ENCODE data around the gene WDR7. TPM values are rescaled to one million over a fixed set of nuclear protein-coding genes. Genes with fewer than 3 reads are reported as not detected.

WDR7 gene
- total RNA-seq, 6 experiments from 2014 or later, result 10.4 to 18.8 (median 15.3) TPM

DNA sequence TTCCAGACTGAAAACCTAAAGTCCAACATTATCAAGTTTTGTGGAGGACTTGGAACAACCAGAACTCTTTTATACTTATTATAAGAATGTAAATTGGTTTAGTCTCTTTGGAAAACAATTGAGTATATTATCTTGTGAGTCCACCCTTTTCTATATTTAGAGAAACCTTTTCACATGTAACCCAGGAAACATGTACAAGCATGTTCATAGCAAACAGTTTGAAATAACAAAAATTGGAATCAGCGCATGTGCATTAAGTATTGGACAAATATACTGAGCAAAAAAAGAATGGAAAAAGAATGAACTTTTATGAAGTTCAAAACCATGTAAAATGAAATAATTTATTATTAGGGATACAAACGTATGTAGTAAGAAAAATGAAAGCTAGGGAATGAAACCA is 246.0 kb downstream of the WDR7 start:
- 49% methylated on average over 2 of the region's 2 CpGs for WGBS (ENCODE audit: insufficient coverage, low coverage, low lambda C conversion rate, missing lambda C conversion rate)
- Histone ChIP-seq H3K36me3 (no peaks in the 10 kb centered on the region), H3K27me3 (no peaks in the 10 kb centered on the region), H3K9me3 (no peaks in the 10 kb centered on the region), H3K27ac (no peak overlapping the region), H3K4me3 (no peak overlapping the region), H3K4me1 (peaks cover 0 to 4% (median 0%) of the 10 kb centered on the region in 4 donors)
- DNase-seq (no peak), ATAC-seq (no peak)
- TF ChIP-seq, protein P1, sequence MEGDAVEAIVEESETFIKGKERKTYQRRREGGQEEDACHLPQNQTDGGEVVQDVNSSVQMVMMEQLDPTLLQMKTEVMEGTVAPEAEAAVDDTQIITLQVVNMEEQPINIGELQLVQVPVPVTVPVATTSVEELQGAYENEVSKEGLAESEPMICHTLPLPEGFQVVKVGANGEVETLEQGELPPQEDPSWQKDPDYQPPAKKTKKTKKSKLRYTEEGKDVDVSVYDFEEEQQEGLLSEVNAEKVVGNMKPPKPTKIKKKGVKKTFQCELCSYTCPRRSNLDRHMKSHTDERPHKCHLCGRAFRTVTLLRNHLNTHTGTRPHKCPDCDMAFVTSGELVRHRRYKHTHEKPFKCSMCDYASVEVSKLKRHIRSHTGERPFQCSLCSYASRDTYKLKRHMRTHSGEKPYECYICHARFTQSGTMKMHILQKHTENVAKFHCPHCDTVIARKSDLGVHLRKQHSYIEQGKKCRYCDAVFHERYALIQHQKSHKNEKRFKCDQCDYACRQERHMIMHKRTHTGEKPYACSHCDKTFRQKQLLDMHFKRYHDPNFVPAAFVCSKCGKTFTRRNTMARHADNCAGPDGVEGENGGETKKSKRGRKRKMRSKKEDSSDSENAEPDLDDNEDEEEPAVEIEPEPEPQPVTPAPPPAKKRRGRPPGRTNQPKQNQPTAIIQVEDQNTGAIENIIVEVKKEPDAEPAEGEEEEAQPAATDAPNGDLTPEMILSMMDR (IDR thresholded peaks at IDR 0.05), result no peak
- TF ChIP-seq POLR2A (IDR thresholded peaks at IDR 0.05), result no peak
- intact Hi-C loops (cut with DNase I), result no loop called here

DNA sequence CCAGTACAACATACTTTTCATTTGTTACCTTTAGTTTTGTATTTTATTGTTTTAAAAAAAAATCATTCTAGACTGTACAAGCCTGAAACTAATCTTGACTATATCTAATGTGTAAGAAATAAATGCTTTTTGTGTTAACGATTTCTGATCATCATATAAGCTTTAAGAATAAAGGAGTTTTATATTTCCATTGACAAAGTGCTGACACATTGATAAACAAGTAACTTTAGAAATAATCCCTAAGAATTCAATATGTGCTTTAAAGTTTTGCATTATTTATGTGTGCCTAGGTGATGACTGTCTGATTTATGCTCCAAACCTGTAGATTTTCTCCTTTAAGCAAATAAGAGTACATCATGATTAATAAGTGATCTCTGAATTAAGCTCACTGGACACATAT is 248.5 kb downstream of the WDR7 start:
- no peak for DNase-seq
- H3K27ac ChIP-seq, result no peak overlapping the region
- no peak for ATAC-seq
- no peaks in the 10 kb centered on the region for H3K36me3 ChIP-seq
- no peak for TF ChIP-seq POLR2A (IDR thresholded peaks at IDR 0.05)
- TF ChIP-seq, protein P1 (IDR thresholded peaks at IDR 0.05), result no peak
- intact Hi-C loops (cut with DNase I), result no loop called here
- H3K9me3 ChIP-seq, result no peaks in the 10 kb centered on the region
- peaks cover 0 to 4% (median 0%) of the 10 kb centered on the region in 4 donors for H3K4me1 ChIP-seq
- H3K4me3 ChIP-seq, result no peak overlapping the region
- H3K27me3 ChIP-seq, result no peaks in the 10 kb centered on the region
- WGBS (ENCODE audit: insufficient coverage, low coverage, low lambda C conversion rate, missing lambda C conversion rate), result 94% methylated on average over 1 of the region's 1 CpG

DNA sequence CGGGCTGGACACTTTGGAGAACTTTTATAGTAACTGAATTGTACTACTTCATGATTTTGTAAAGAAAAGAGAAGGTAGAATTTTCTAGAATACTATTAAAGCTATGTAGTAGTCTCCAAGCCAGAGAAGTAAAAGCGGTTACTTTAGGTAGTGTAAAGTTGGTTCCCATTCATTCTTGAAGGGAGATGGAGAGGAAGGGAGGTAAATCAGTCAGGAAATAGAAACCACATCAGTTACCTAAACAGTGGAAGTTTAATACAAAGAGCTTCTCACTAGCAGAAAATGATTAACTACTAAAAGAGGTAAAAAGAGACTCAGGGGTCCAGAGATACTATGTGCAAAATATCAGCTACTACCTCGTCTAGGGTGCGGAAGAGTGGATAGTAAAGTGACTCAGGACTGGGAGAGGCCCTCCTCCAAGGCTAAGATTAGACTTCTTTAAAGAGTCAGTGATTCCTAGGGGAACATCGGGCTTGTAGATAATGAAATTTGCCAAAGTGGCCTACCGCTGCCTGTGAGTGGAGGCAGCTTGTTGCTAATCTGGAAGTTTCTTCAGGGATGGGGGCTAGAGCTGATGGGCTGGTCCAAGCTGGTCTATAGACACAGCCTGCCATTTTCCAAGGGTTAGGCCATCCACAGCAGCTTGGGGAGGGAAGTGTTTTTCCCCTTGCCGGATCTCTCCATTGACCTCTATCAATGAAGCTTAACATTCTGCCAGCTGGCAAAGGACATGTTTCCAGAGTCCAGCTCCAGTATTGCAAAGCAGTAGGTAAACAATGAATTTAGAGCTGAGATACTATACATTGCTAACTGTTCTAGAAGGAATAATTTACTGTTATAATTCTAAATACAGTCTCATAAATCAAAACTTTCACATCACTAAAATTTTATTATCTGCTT is 249.3 kb downstream of the WDR7 start:
- ATAC-seq, result peak; percentile 92 to 99 (median 98)
- WGBS (ENCODE audit: insufficient coverage, low coverage, low lambda C conversion rate, missing lambda C conversion rate), result 96% methylated on average over 4 of the region's 7 CpGs
- Histone ChIP-seq H3K9me3 (no peaks in the 10 kb centered on the region), H3K27me3 (no peaks in the 10 kb centered on the region), H3K36me3 (no peaks in the 10 kb centered on the region), H3K4me3 (no peak overlapping the region), H3K4me1 (peaks cover 0 to 4% (median 0%) of the 10 kb centered on the region in 4 donors), H3K27ac (no peak overlapping the region)
- peak in 2 of 3 donors; percentile 16 to 69 for DNase-seq
- TF ChIP-seq POLR2A (IDR thresholded peaks at IDR 0.05), result no peak
- TF ChIP-seq, protein P1 (IDR thresholded peaks at IDR 0.05), result no peak
- intact Hi-C loops (cut with DNase I), result no loop called here

DNA sequence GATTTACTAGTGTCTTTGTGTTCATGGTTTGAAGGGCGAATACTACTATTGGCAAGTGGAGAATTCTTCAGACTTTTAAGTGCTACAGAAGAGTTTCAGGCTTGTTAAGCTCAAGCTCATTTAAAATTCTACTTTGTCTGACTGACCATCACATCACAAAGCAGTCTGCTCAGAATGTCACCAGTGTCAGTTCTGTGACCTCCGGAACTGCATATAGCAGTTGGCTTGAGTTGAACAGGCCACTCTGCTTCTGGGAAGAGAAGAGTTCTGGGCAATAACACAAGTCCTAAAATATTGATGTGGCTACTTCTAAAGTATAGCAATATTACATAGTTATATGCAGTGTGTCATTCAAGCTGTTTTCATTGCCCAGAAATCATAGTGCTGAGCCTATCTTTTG is 250.8 kb downstream of the WDR7 start:
- DNase-seq (no peak), ATAC-seq (no peak)
- no peak for TF ChIP-seq POLR2A (IDR thresholded peaks at IDR 0.05)
- TF ChIP-seq, protein P1 (IDR thresholded peaks at IDR 0.05), result no peak
- Histone ChIP-seq H3K4me3 (no peak overlapping the region), H3K27ac (no peak overlapping the region), H3K36me3 (no peaks in the 10 kb centered on the region), H3K4me1 (peaks cover 0 to 4% (median 0%) of the 10 kb centered on the region in 4 donors), H3K27me3 (no peaks in the 10 kb centered on the region), H3K9me3 (no peaks in the 10 kb centered on the region)
- 96% methylated on average over 2 of the region's 2 CpGs for WGBS (ENCODE audit: insufficient coverage, low coverage, low lambda C conversion rate, missing lambda C conversion rate)
- intact Hi-C loops (cut with DNase I), result no loop called here
